Measurements from ENCODE around the gene BABAM2. TPM values are rescaled to one million over a fixed set of nuclear protein-coding genes. Genes with fewer than 3 reads are reported as not detected.
"Not testable (repeated sequence)": the region's sequence is repeated elsewhere in the genome, so short reads cannot be mapped to it uniquely, and the experiment has no call there.

The BABAM2 gene
- total and polyA plus RNA-seq, 10 of the 15 experiments (the other 5 are each of a cell fraction or from before 2014, with no cell fraction given) = 30.7 to 59.9 (median 44.5) TPM

DNA sequence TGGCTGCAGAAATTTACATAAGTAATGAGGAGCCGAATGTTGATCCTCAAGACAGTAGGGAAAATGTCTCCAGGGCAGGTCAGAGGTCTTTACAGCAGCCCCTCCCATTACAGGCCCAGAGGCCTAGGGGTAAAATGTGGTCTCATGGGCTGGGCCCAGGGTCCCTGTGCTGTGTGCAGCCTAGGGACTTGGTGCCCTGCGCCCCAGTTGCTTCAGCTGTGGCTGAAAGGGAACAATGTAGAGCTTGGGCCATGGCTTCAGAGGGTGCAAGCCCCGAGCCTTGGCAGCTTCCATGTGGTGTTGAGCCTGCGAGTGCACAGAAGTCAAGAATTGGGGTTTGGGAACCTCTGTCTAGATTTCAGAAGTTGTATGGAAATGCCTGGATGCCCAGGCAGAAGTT, 77.5 kb downstream of the BABAM2 start:
- in situ Hi-C loops (cut with MboI); FAIRE-seq; H2AFZ ChIP-seq (ENCODE audit: control insufficient read depth, low read depth, low read length); DNase-seq (ENCODE audit: low read depth, low spot score); SMC1A ChIA-PET (ENCODE audit: uncharacterized antibody, unreplicated experiment); intact Hi-C loops (cut with micrococcal nuclease; ENCODE audit: unreplicated experiment); H3K27me3 ChIP-seq (replicated peaks in 1 of 2; ENCODE audit: control insufficient read depth in 2 of 2, insufficient read depth in 2 of 2, low read length in 1 of 2); H3K27ac ChIP-seq (ENCODE audit: control insufficient read depth, insufficient read depth); H3K4me2 ChIP-seq (ENCODE audit: control insufficient read depth, insufficient read depth); H3K9me3 ChIP-seq (replicated peaks; ENCODE audit: control insufficient read depth, insufficient read depth, low read length); POLR2A ChIA-PET; H3K36me3 ChIP-seq (ENCODE audit: control insufficient read depth in 2 of 2, insufficient read depth in 2 of 2, low read length in 1 of 2); BruUV-seq (replicated peaks); ATAC-seq; H4K20me1 ChIP-seq (ENCODE audit: control insufficient read depth, insufficient read depth); CTCF ChIA-PET; H3K4me3 ChIP-seq; H3K79me2 ChIP-seq (ENCODE audit: control insufficient read depth, insufficient read depth, low read length); H3K4me1 ChIP-seq (ENCODE audit: control insufficient read depth, insufficient read depth, low read length); H3K9ac ChIP-seq (ENCODE audit: control insufficient read depth, insufficient read depth, low read length): not testable (repeated sequence)
- RAD21 ChIA-PET (ENCODE audit: unreplicated experiment) = interaction anchor here (0.6 kb wide), 1 partner anchor 308 kb away, joined by 4 read pairs; no protein-coding TSS in a partner anchor
- 96% methylated on average over 4 of the region's 4 CpGs for WGBS (ENCODE audit: insufficient coverage, insufficient replicate concordance, low lambda C conversion rate, missing lambda C conversion rate)

DNA sequence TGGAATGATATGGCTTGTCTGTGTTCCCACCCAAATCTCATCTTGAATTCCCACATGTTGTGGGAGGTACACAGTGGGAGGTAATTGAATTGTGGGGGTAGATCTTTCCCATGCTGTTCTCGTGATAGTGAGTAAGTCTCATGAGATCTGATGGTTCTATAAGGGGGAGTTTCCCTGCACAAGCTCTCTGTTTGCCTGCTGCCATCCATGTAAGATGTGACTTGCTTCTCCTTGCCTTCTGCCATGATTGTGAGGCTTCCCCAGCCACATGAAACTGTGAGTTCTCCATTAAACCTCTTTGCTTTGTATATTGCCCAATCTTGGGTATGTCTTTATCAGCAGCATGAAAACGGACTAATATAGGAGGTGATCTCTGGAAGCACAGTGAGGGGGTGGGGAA, 78.4 kb downstream of the BABAM2 start:
- H3K27ac ChIP-seq (ENCODE audit: control insufficient read depth, insufficient read depth); FAIRE-seq; POLR2A ChIA-PET; BruUV-seq (replicated peaks); H3K4me1 ChIP-seq (ENCODE audit: control insufficient read depth, insufficient read depth, low read length); H3K27me3 ChIP-seq (replicated peaks in 1 of 2; ENCODE audit: control insufficient read depth in 2 of 2, insufficient read depth in 2 of 2, low read length in 1 of 2); RAD21 ChIA-PET (ENCODE audit: unreplicated experiment); H4K20me1 ChIP-seq (ENCODE audit: control insufficient read depth, insufficient read depth); H2AFZ ChIP-seq (ENCODE audit: control insufficient read depth, low read depth, low read length); H3K36me3 ChIP-seq (ENCODE audit: control insufficient read depth in 2 of 2, insufficient read depth in 2 of 2, low read length in 1 of 2); H3K9ac ChIP-seq (ENCODE audit: control insufficient read depth, insufficient read depth, low read length); H3K79me2 ChIP-seq (ENCODE audit: control insufficient read depth, insufficient read depth, low read length); H3K9me3 ChIP-seq (replicated peaks; ENCODE audit: control insufficient read depth, insufficient read depth, low read length); CTCF ChIA-PET; H3K4me2 ChIP-seq (ENCODE audit: control insufficient read depth, insufficient read depth); ATAC-seq; SMC1A ChIA-PET (ENCODE audit: uncharacterized antibody, unreplicated experiment); in situ Hi-C loops (cut with MboI); DNase-seq (ENCODE audit: low read depth, low spot score); intact Hi-C loops (cut with micrococcal nuclease; ENCODE audit: unreplicated experiment); H3K4me3 ChIP-seq: not testable (repeated sequence)
- WGBS (ENCODE audit: insufficient coverage, insufficient replicate concordance, low lambda C conversion rate, missing lambda C conversion rate) = 63% methylated on average over 2 of the region's 2 CpGs
